ENCODE results near the gene MVP. TPM values are rescaled to one million over a fixed set of nuclear protein-coding genes. Genes with fewer than 3 reads are reported as not detected.
"Not testable (repeated sequence)": the region's sequence is repeated elsewhere in the genome, so short reads cannot be mapped to it uniquely, and the experiment has no call there.

The MVP gene
- 100 to 1,000 TPM; 234 to 296 (median 268) TPM for total RNA-seq (2021; fragmentation: NEBNext Ultra II Directional; extraction: Animal tissue kit (Norgen Biotek cat#: 25700))
- long read RNA-seq, transcript MVP-202 (15 exons, 2,925 nt) = minor isoform, 74 of 335 reads
- long read RNA-seq, transcript MVP-201 (15 exons, 2,870 nt) = major isoform, 155 of 335 reads
- long read RNA-seq, partial matches to known transcripts = 80 of 335 reads
- long read RNA-seq, other reads (novel, unspliced or antisense) = 26 of 335 reads

DNA sequence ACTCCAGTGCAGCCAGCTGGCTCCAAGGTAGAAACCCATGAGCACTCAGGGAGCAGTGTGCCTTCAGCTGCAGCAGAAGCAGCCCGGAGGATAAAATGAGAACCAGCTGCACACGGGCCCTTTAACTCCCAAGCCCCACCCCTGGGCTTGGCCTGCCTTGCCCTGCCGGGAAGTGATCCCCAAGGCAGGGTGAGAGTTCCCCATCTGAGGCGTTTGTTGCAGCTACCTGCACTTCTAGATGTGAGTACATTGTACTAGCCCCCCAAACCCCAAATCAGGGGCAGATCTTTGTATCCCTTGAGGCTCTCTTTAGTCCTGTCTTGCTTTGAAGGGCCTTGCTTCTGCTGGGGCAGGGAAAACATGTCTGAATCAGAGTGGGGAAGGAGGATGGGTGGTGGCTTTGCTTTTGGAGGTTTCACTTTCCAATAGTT, at the start of gene MVP:
MVP (plus strand) TSS at position 192 of the 431 bp plus-strand sequence. CDS start 10,088 bp downstream, outside the sequence.
- H3K4me1 Mint-ChIP-seq (ENCODE audit: low read depth) = peaks cover 82% of the 10 kb centered on the region
- H3K4me3 Mint-ChIP-seq = peak within 1 kb of the TSS; percentile 98
- peak; percentile 48 for DNase-seq
- peaks cover 41% of the 10 kb centered on the region for H3K36me3 Mint-ChIP-seq (ENCODE audit: low read depth)
- TF ChIP-seq, protein P1, sequence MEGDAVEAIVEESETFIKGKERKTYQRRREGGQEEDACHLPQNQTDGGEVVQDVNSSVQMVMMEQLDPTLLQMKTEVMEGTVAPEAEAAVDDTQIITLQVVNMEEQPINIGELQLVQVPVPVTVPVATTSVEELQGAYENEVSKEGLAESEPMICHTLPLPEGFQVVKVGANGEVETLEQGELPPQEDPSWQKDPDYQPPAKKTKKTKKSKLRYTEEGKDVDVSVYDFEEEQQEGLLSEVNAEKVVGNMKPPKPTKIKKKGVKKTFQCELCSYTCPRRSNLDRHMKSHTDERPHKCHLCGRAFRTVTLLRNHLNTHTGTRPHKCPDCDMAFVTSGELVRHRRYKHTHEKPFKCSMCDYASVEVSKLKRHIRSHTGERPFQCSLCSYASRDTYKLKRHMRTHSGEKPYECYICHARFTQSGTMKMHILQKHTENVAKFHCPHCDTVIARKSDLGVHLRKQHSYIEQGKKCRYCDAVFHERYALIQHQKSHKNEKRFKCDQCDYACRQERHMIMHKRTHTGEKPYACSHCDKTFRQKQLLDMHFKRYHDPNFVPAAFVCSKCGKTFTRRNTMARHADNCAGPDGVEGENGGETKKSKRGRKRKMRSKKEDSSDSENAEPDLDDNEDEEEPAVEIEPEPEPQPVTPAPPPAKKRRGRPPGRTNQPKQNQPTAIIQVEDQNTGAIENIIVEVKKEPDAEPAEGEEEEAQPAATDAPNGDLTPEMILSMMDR (IDR thresholded peaks at IDR 0.05) = no peak
- peaks cover 10% of the 10 kb centered on the region for H3K27me3 Mint-ChIP-seq (ENCODE audit: insufficient read depth)
- peak within 1 kb of the TSS; percentile 99 for H3K27ac Mint-ChIP-seq
- no peaks in the 10 kb centered on the region for H3K9me3 Mint-ChIP-seq

DNA sequence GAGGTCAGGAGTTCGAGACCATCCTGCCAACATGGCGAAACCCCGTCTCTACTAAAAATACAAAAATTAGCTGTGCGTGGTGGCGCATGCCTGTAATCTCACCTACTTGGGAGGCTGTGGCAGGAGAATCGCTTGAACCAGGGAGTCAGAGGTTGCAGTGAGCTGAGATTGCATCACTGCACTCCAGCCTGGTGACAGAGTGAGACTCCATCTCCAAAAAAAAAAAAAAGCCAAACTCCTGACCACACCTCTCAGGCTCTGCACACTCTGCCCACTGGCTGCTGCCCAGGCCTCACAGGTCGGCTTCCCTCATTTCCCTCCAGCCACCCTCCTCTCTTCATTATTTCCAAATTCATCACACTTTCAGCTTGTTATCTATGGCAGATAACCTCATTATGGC, 47.9 kb upstream of the MVP start:
- H3K4me1 Mint-ChIP-seq (ENCODE audit: low read depth); H3K4me3 Mint-ChIP-seq; H3K36me3 Mint-ChIP-seq (ENCODE audit: low read depth); H3K9me3 Mint-ChIP-seq; H3K27ac Mint-ChIP-seq; DNase-seq: not testable (repeated sequence)
- H3K27me3 Mint-ChIP-seq (ENCODE audit: insufficient read depth) = peaks cover 24% of the 10 kb centered on the region

DNA sequence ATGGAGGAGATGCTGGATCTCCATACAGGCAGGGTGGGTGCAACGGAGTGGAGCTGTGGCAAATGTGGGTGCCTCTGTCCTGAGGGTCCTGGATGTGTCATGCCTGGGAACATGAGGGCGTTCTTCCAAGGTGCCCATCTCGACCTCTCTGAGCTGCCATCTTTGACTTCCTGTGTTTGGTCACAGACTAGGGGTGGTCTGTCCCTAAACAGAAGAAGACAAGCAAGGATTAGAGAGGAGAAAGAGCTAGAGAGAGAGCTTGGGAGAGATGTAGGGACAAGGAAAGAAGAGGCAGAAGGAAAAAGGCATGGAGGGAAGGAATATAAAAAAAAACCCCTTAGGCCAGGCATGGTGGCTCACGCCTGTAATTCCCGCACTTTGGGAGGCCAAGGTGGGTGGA, 45.5 kb upstream of the MVP start:
- no peaks in the 10 kb centered on the region for H3K36me3 Mint-ChIP-seq (ENCODE audit: low read depth)
- no peak overlapping the region for H3K4me3 Mint-ChIP-seq
- no peaks in the 10 kb centered on the region for H3K9me3 Mint-ChIP-seq
- peaks cover 15% of the 10 kb centered on the region for H3K4me1 Mint-ChIP-seq (ENCODE audit: low read depth)
- no peak overlapping the region for H3K27ac Mint-ChIP-seq
- TF ChIP-seq, protein P1 (IDR thresholded peaks at IDR 0.05) = no peak
- DNase-seq = no peak
- H3K27me3 Mint-ChIP-seq (ENCODE audit: insufficient read depth) = peaks cover 38% of the 10 kb centered on the region

DNA sequence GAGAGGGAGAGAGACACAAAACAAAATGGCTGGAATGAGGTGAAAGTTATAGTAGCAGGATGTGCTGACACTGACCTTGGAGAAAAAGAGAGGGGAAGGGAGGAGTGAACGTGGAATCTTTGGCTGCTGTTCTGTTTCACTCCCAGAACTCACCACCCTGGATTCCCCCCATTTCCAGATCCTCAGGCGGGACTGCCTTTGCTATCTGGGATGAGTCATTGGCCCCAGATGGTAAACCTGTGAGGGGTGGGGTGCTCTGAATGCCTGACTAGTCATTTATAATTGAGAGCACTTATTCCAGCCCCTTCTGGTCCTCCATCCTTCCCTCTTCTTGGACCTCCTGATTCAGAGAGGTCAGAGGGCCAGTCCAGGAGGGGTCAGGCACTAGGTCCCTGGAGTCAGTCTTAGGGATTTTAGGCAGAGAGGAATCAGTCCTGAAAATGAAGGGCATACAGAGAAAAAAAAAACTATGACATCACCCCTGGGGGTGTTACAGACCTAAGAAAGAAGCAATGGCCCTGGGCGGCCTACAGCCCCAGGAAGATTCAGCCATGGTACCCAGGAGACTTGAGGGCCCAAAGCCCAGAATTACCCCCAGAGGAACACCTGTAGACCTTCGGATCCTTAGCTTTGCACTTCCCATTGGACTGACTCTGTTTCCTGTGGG, 44.4 kb upstream of the MVP start:
- no peak overlapping the region for H3K4me3 Mint-ChIP-seq
- H3K36me3 Mint-ChIP-seq (ENCODE audit: low read depth) = no peaks in the 10 kb centered on the region
- no peaks in the 10 kb centered on the region for H3K9me3 Mint-ChIP-seq
- H3K27ac Mint-ChIP-seq = no peak overlapping the region
- peaks cover 39% of the 10 kb centered on the region for H3K27me3 Mint-ChIP-seq (ENCODE audit: insufficient read depth)
- DNase-seq = peak; percentile 4
- peaks cover 15% of the 10 kb centered on the region for H3K4me1 Mint-ChIP-seq (ENCODE audit: low read depth)
- TF ChIP-seq, protein P1 (IDR thresholded peaks at IDR 0.05) = no peak

DNA sequence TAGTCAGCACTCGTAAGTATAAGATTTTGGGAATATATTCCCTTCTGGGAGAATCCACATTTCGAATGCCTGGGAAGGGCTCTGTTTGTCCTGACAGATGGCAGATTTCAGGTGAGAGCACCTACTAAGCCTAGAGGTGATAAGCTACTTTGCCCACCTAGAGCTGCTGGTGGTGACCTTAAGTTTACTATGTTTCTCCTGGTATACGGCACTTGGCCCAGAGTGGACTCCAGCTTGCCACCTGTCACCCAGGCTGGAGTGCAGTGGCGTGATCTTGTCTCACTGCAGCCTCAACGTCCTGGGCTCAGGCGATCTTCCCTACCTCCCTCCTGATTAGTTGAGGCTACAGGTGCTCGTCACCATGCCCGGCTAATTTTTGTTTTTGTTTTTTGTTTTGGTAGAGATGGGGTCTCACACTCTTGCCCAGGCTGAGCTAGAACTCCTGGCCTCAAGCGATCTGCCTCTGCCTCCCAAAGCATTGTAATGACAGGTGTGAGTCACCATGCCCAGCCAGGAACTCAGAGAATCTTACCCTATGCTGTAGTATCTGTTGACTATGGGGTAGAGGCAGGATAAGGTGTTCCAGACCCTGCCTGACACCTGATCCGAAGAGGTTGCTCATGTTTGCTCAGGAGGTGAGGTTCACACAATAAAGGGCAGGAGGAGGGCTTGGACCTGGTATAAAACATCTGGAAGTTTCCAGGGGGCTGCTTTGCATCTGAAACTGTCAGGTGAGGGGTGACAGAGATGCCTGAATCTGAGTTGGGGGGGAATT, 42.5 kb upstream of the MVP start, which contains the start of gene ZG16:
ZG16 (plus strand) TSS at position 681 of the 775 bp plus-strand sequence. CDS start 1,011 bp downstream, outside the sequence.
- no peak within 1 kb of the TSS for H3K27ac Mint-ChIP-seq

More for the DNA sequence above, 42.5 kb upstream of the MVP start, which contains the start of gene ZG16:
- no peaks in the 10 kb centered on the region for H3K36me3 Mint-ChIP-seq (ENCODE audit: low read depth)
- TF ChIP-seq, protein P1 (IDR thresholded peaks at IDR 0.05) = no peak
- no peak for DNase-seq
- no peak within 1 kb of the TSS for H3K4me3 Mint-ChIP-seq
- peaks cover 40% of the 10 kb centered on the region for H3K27me3 Mint-ChIP-seq (ENCODE audit: insufficient read depth)
- peaks cover 15% of the 10 kb centered on the region for H3K4me1 Mint-ChIP-seq (ENCODE audit: low read depth)
- H3K9me3 Mint-ChIP-seq = no peaks in the 10 kb centered on the region

Data from HFFc6 (cell line).